Activated CD4-positive, alpha-beta T cell treated with anti-CD3 and anti-CD28 coated beads for 4 hours (primary cell): ENCODE data around the gene SLFN13.
A peak's percentile ranks its signal among the peaks of the same experiment; 100 is the strongest.
"Not testable (repeated sequence)": the region's sequence is repeated elsewhere in the genome, so short reads cannot be mapped to it uniquely, and the experiment has no call there.

Experiments used
- DNase-seq, 2 donors: peaks; one replicate each; pipeline ENCODE4 v3.0.0-alpha.2; 2020

Gene SLFN13

GRCh38 chr17:35448214-35448898 is at the start of gene SLFN13:
Gene SLFN13, minus strand, starts transcription at chr17:35448766. Its CDS starts 3,086 bp downstream, at chr17:35445680.
- DNase-seq: peak; percentile 76 to 84

- DNase-seq: no peak
Measured at GRCh38 chr17:35496451-35497290, 48.1 kb upstream of the SLFN13 start.

- DNase-seq: no peak
Measured at GRCh38 chr17:35493040-35493439, 44.5 kb upstream of the SLFN13 start.

GRCh38 chr17:35491417-35491816 is 42.9 kb upstream of the SLFN13 start:
- DNase-seq: no peak

- no peak for DNase-seq
Measured at GRCh38 chr17:35489944-35490343, 41.4 kb upstream of the SLFN13 start.

GRCh38 chr17:35488991-35489390 is 40.4 kb upstream of the SLFN13 start:
- no peak for DNase-seq

GRCh38 chr17:35486920-35487732 is 38.6 kb upstream of the SLFN13 start:
- peak; percentile 82 to 83 for DNase-seq

- DNase-seq: no peak
Measured at GRCh38 chr17:35479271-35479670, 30.7 kb upstream of the SLFN13 start.

- DNase-seq: no peak
Measured at GRCh38 chr17:35477248-35477647, 28.7 kb upstream of the SLFN13 start.

GRCh38 chr17:35476283-35476820 is 27.8 kb upstream of the SLFN13 start:
- no peak for DNase-seq

- no peak for DNase-seq
Measured at GRCh38 chr17:35468475-35468874, 19.9 kb upstream of the SLFN13 start.

- no peak for DNase-seq
Measured at GRCh38 chr17:35467824-35468223, 19.3 kb upstream of the SLFN13 start.

GRCh38 chr17:35460354-35460851 is 11.8 kb upstream of the SLFN13 start:
- DNase-seq: peak; percentile 22 to 33

- DNase-seq: not testable (repeated sequence)
Measured at GRCh38 chr17:35454035-35454434, 5.5 kb upstream of the SLFN13 start.

GRCh38 chr17:35453171-35453570 is 4.6 kb upstream of the SLFN13 start:
- no peak for DNase-seq

GRCh38 chr17:35449371-35449931 is 885 bp upstream of the SLFN13 start:
- DNase-seq: no peak

GRCh38 chr17:35448899-35449227 is 297 bp upstream of the SLFN13 start:
- DNase-seq: no peak

- no peak for DNase-seq
Measured at GRCh38 chr17:35447499-35447898, 1.1 kb downstream of the SLFN13 start.

- DNase-seq: no peak
Measured at GRCh38 chr17:35438433-35438832, 10.1 kb downstream of the SLFN13 start.

GRCh38 chr17:35433075-35433894 is 15.3 kb downstream of the SLFN13 start:
- DNase-seq: peak; percentile 80 to 81

GRCh38 chr17:35432176-35433074 is 16.1 kb downstream of the SLFN13 start, which contains the start of gene SLFN12:
Gene SLFN12, minus strand, starts transcription at chr17:35432500. Its CDS starts 9,472 bp downstream, at chr17:35423028.
- peak; percentile 48 to 53 for DNase-seq
